ENCODE measurements around the gene FARS2.

Gene FARS2

DNA sequence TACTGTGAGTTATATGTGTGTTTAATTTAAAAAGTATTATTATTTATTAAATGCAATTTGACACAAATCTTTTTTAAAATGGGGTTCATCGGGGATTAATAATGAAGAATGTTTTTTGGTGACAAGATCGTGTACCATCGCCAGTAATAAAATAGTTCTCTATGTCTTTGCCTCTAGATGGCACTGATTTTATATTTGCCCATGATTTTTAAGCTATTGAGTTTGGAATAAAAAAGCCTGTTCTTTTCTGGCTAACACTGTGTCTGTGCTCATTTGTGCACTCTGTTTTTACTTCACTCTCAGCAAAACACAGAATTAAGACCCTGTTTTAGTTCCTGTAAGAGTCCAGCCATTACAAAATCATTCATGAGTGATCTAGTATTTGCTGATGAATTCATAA lies 127.0 kb downstream of the FARS2 start:
- no peak for DNase-seq

DNA sequence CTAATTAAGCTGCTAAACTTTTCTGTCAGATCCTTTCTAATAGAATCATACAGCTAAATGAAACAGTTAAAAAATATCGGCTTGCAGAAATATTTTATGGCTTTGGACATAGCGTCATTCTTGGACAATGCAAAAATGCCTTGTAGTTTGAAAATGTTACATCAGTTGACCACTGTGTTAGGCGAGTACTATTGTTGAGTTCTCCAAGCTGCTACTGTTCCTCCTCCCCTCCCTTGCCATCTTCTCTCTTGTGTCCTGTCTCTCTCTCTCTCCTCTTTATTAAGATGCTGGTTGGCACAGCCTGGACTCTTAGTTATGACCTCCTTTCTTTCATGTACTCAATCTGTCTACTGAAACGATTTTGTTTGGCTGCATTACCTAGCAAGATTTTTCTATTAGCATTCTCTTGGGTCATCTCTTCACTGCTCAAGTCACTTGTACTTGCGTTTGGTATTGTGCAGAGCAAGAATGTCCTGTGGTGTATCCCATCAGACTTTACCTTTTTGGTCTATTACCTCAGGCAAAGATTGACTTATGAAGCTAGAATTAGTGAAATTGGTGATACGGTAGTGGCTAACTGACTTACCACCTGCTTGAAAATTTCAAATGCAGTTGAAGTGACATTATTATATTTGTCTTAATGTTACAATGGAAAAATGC lies 127.9 kb downstream of the FARS2 start:
- no peak for DNase-seq

DNA sequence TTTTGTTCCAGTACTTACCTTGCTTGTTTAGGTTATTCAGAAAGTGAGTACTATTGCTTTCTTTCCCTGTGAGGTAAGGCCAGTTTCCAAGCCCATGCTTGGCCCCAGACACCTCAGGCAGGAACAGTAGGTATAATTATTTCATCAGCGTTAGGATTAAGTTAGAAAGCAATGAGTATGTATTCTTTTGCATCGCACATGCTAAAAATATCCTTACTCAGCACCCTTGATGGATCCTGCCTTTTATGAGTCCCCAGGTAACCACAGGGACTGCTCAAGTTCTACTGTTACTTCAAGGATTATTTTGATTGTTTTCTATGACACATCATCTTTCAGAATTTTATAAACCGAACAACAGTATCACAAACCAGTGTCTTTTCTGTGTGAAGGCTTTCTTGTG lies 128.9 kb downstream of the FARS2 start:
- DNase-seq = no peak

DNA sequence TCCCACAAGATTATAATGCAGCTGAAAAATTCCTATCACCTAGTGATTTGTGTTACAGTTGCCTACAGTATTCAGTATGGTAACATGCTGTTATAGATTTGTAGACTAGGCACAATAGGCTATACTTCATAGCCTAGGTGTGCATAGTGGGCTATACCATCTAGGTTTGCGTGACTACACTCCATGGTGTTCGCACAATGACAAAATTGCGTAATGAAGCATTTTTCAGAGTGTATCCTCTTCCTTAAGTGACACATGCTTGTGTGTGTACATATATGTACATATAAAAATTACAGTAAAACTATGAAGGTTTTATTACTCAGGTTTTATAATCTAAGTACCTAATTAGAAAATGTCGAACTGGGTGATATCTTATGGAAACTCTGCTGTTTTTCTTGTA lies 133.0 kb downstream of the FARS2 start:
- DNase-seq = no peak

DNA sequence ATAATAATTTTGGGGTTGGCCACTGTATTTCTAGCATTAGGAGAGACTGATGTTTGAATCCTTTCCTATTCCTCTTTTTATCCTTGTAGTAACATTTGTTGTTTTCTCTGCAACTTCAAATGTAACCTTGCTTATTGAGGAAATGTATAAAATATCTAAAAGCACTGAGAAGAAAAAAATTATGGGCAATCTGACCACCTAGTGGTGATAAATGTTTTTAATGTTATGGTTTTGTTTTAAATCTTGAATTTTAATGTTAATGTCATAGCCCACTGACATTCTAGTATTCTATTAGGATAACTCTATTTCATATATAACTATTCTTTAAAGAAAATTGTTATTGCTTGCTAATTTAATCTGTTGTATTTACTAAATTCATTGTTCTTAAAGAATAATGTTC lies 134.4 kb downstream of the FARS2 start:
- no peak for DNase-seq

DNA sequence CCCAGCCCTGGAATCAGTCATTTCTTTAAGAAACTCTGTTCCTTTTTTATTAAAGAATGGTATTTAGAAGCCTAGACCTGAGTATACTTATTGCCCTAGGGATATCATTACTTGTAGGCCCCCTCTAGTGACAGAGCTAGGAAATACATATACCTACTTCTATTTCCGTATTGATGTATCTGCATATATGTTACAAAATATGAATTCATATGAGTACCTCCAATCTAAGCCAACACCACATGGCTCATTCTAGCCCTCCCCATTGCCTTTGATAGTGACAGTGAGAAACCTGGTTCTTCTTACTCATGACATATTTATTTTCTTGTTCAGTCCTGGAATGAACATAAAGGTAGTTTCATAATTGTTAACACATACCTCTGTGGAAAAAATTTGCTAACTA lies 137.2 kb downstream of the FARS2 start:
- no peak for DNase-seq

DNA sequence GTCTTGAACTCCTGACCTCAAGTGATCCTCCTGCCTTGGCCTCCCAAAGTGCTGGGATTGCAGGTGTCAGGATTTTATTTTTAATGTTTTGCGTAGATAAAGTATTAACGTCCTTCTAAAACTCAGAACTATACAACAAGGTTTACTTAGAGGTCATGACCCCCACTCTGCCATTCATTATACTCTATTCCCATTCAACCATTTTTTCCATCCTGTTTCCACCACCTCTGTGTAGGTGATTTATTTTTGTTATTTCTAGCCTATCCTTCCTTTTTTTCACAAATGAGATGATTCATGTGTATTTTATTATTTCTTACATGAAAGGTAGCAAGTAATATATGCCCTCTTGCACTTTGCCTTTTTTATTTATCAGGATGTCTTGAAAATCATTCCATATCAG lies 138.1 kb downstream of the FARS2 start:
- no peak for DNase-seq

DNA sequence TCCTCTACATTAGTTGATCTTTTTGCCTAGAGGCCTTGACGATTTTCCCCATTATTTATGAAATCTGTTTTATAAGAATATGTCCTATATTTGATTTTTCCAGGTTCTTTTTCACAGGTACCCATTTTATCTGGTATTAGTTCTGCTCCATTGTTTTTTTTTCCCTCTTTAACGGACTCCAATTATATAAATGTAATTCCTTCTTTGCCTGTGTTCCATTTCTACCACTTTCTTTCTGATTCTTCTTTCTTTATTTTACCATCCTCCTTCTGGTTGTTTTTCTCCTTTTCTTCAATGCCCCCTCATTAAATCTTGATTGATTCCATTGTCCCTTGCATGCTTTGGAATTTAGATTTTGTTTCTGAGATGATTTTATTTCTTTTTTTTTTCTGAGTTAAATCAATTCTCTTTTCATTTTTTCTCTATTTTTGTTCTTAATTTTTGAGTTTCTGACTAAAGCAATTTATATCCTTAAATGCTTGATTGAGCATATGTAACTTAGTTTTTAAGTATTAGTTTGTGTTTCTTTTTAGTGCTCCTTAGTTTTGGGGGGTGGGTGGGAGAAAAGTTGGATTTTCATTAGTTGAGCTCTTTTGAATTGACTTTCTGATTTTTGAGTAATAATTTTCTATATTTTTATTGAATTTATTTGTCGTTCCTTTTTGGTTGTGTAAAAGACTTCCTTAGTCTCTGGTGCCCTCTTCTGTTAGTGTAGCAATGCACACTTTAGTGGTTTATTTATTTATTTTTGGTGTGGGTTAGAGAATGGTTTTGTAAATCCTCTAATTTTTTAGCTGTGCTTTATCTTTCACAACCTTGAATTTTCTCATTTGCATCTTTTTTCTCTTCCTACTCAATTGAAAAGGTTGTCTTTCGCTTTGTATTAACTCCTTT lies 140.8 kb downstream of the FARS2 start:
- DNase-seq = no peak

DNA sequence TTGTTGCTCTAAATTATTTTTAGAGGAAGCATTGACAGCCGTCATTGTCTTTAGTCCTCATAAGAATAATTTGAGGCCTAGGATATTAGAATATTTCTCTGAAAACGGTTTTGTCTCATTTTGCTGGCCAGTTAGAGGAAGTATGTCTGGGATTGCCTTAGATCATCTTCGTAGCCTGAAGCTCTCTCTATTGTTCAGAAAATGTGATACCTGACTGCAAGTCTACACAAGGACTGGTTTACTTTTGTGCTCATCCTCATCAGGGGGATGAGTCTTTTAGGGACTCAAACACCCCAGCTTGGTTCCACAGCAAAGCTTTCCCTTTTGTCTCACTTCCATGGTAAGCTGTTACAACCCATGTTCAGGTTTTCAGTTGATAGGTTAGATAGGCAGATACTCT lies 141.8 kb downstream of the FARS2 start:
- no peak for DNase-seq

DNA sequence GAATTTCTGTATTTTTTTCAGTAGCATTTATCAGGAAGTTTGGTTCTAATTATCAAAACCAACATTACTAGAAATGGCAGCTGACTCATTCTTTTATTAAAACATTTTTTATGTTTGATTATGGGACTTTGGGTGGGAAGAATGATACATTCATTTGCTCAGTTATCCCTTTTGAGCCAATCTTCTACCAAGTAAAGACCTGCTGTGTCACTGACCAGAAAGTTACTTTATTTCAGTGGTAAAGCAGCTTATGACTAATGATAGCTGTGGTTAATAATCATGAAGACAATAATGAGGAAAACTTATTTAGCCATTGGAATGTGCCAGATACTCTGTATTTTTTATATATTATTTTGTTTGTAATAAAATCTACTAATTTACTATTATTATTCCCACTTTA lies 142.3 kb downstream of the FARS2 start:
- no peak for DNase-seq

DNA sequence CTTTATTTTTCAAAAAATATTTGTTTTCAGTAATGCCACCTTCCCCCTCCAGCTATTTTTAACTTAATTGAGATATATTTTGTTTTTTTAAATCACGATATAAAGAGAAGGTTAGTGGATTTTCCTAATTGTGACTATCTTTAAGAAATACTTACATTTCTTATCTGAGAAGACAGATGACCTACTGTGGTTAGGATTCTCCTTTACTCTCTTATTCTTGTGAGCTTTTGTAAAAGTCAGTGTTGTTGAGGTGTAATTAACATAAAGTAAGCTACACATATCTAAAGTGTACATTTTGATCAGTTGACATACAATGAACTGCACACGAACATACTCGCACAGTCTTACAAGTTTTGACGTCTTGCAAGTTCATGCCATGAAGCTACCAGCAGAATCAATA lies 144.7 kb downstream of the FARS2 start:
- DNase-seq = no peak

DNA sequence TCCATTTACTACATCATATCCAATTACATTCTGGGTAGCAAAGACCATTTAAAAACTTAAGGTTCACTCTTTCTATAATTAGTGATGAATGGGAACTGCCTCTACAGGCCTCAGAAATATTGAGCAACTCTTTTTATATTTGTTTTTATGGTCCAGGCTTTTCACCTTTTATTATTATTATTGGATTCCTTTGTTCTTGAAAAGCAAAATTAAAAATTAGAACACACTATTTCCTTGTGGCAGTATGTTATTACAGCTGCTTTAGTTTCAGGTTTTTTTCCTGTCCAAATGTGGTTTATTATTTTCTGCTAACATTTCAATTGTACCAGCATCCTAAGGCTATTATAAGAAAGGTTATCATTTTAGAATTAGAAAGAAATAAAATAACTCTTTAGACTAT lies 150.1 kb downstream of the FARS2 start:
- DNase-seq = no peak

DNA sequence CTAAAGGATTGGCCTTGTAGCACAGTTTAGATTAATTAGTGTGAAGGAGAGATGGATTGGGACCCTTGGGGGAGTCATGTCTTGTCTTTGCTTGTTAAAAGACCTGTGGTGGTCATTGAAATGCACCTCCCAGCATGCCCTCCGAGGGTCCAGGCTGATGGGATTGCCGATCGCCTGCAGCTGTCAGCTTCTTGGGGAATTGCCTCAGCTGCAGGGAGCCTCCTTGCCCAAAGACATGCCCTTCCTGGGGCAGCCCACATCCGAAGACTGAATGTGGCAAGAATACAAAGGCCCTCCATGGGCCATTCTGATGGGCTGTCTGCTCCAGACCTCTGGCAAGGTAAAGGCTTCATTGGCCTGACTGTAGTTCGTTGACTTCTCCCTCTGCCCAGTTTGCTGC lies 150.7 kb downstream of the FARS2 start:
- DNase-seq = no peak

DNA sequence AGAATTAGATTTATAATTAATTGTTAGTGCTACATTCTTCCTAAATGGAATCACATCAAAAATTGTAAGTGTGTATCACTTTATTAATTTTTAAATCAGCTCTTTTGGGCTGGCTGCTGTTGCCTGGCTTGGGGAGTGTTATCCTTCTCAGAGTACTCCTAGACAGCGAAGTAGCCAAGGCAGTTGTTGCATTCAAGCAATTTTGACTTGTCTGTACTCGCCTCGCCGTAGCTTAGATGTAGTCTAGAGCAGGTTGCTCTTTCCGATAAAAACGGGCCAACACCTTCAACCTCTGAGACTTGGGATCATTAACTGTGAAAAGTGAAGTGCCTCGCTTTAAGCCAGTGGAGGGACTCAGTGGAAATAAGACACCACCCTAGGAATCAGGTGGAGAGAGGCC lies 151.3 kb downstream of the FARS2 start:
- no peak for DNase-seq

DNA sequence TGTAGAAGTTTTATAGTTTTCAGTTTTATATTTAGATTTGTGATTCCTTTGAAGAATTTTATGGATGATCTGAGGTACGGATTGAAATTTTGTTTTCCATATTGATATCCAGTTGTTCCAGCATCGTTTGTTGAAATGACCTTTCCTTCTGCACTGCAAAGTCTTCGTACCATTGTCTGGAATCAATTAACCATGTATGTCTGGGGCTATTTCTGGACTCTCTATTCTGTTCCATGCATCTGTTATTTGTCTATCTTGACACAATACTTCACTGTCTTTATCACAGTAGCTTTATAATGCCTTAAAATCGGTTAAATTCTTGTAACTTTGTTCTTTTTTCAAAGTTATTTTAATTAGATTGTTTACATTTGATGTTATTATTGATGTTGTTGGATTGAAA lies 154.9 kb downstream of the FARS2 start:
- DNase-seq = no peak

DNA sequence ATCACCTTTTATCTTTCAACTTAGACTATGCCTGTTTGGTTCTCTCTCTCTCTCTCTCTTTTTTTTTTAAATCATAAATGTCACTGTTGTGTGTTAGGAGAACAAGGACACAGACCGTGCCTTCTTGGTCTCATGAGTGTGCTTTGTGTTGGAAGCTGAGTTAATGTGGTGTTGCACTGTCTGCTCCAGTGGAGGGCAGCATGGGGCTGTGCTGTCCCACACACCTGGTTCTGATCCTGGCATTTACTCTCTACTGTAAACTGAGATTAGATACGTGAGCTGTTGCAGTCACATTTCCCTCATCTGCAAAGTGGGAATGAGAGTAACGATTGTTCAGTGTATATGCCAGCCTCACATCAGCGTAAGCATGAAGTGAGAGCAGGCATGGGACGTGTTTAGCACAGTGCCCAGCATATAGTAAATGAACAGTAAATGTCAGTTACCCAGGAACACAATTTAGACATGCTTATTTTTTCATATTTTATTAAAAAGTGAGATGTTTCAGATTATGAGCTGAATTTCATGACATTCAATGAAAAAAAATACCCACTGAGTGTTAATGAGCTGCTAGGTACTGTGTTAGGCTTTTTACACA lies 161.1 kb downstream of the FARS2 start:
- DNase-seq = peak; percentile 3

DNA sequence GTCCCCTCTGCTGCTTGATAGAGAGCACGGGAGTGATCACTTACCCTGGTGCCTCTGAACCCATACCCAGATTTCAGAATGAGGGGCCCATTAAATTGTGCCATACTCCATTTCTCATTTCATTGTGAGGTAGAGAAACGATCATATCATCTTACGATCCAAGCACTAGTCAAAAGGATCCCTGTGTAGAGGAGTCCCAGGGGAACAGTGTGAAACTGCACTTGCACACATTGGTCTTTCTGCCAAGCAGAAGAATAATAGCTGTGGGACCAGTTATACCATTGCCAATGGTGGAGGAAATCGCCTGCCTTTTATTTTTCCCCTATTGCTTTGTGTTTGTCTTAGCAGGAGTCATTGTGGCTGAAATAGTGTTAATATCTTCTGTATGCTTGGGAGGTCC lies 161.9 kb downstream of the FARS2 start:
- DNase-seq = no peak

DNA sequence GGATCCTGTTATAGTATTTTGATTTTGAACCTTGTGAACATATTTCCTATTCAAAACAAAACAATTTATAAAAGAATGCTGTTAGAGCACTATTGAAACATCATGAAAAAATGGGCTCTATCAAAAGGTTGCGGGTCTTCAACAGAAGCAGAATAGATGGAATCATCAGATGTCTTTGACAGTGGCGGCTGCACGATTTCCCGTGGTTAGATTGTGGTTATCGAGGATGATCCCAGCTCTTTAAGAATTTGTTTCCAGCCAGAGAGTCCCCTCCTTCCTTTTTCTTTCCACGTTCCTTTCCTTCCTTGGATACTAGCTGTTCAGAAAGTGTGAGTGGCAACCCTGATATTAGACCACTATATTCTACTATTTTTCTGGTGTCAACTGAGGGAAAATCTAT lies 163.4 kb downstream of the FARS2 start:
- no peak for DNase-seq

DNA sequence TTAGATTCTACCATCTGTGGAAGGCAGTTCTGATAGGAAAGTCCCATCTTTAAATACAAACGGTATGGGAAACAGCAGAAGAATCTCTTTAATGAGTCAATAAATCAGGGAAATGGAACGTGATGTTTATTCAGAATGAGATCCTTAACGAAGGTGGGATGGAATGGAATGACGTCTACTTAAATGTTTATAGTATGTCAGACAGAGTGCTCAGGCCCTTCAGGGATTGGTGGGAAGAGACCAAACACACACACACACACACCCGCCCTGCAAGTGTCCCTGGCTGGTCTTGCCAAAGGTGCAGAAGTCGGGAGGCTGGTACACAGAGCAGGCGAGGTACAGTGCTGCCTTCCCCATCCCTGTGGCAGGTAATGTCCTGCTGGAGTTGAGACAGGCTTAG lies 164.0 kb downstream of the FARS2 start:
- no peak for DNase-seq

DNA sequence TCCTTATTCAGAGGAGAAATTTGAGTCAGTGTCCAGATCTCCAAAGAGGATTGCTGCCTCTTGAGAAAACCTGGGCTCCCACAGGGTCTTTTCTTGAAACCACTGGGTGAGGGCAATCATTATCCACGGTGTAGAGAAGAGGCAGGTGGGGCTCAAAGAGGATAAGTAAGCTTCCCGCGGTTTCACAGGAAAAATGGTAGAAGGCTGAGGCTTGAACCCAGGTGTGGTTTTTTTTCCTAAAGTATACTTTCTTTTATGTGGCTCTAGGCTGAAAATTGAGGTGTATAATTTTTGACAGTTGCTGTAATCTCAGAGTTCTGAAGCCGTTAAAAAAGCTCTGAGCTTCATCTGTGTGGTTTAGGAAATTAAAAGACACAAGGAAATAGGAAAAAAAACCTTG lies 164.5 kb downstream of the FARS2 start:
- no peak for DNase-seq

DNA sequence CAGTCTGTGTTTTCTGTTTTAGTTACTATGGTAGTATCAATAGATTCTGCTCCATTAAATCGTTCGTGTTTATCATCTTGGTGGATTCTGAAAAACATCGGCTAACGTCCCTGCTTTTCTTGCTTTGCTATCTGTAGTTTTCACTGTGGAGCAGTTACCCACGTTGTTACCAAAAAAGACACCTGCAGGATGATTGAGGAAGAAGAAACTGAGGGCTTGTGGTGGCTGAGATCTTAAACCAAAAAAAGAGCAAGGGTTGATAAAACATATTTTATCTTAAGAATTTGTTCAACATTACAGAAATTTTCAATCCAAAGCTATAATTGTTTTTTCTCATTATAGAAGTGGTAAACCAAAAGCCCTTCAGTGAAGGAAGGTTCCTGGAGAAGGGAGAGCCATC lies 166.3 kb downstream of the FARS2 start:
- DNase-seq = no peak

DNA sequence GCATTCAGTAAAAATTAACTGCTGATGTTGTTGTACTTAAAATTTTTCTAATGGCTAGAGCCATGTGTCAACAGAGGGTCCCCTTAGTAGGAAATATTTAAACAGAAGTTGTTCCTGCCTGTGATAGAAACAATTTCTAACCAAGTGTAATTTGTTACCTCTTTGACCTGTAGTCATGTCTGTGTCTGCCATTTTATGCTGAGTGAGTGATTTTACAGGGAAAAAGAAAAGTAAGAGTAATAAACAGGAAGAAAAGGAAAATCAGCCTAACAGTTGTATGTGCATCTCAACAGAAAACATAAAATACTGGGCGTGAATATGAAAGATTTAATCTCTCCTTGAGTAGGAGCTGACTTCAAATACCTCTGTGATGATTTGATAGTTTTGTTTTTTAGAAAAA lies 172.0 kb downstream of the FARS2 start:
- DNase-seq = no peak

DNA sequence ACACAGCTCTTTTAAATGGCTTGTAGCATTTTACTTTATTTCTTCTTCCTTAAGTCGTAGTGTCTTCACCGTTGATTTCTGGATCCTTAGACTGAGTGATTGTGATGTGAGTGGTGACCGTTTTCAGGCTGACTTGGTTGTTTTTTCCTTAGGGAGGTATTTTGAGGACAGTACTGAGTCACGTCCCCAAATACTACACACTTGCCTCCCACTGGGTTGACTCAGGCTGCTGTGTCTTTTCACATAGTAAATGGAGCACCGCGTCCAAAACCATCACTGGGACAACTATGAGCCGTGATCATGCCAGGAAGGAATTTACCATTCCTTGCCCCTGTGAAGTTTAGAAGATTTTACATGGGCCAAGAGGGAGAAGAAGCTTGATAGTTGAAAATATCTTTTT lies 174.1 kb downstream of the FARS2 start:
- DNase-seq = no peak

DNA sequence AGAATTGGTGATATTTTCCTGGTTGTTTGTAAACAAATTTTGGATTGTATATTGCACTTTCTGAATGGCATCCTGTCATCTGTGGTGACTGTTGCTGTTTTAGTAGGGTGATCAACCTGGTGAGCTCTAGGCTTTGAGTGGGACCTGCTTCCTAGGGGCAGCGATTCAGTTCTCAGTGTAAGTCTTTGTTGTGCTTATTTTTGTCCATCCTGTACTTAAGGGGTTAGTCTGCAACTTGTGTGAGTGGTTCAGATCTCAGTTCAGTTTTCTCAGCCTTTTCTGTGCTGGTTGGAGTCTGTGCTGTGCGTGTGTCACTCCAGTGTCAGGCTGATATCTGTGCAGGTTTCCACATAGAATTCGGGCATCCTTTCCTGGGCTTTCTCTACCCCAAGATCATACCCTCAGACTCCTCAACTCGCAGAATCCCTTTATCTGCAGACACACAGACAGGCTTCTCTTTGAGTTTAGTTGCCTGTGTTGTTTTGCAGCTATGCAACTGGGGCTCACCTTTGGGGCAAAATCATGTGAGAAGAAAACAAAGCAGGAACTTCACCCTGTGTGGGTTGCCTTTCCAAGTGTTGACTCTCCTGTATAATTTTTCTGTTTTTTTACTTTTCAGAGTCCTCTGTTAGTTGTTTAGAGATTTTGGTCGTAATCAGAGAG lies 177.7 kb downstream of the FARS2 start:
- DNase-seq = no peak

Data from NCI-H510A (cell line).